DMS 273 treated with DMSO at 0.1 percent for 48 hours (cell line): Measurements from ENCODE around the gene KPNA3.
"Not testable (repeated sequence)": the region's sequence is repeated elsewhere in the genome, so short reads cannot be mapped to it uniquely, and the experiment has no call there.

Experiments
- DNase-seq: peaks from one replicate; lab custom pipeline; 2025; lab: John Stamatoyannopoulos, UW

The KPNA3 gene

GRCh38 chr13:49792550-49793324 is at the start of gene KPNA3:
TSS of gene KPNA3 (minus strand) at chr13:49792682. CDS start at chr13:49792506, 176 bp downstream.
- DNase-seq, result peak; percentile 83

GRCh38 chr13:49841964-49842363 is 49.5 kb upstream of the KPNA3 start:
- no peak for DNase-seq

GRCh38 chr13:49840675-49841074 is 48.2 kb upstream of the KPNA3 start:
- peak; percentile 23 for DNase-seq

- DNase-seq, result peak; percentile 30
These were observed 47.8 kb upstream of the KPNA3 start for GRCh38 chr13:49840266-49840665.

- DNase-seq, result no peak
These were observed 46.5 kb upstream of the KPNA3 start for GRCh38 chr13:49838989-49839388.

- DNase-seq, result no peak
These were observed 44.0 kb upstream of the KPNA3 start for GRCh38 chr13:49836516-49836915.

GRCh38 chr13:49833402-49833801 is 40.9 kb upstream of the KPNA3 start:
- DNase-seq, result no peak

- DNase-seq, result no peak
These were observed 39.0 kb upstream of the KPNA3 start for GRCh38 chr13:49831455-49831854.

GRCh38 chr13:49830721-49831120 is 38.2 kb upstream of the KPNA3 start:
- DNase-seq, result no peak

GRCh38 chr13:49829715-49830114 is 37.2 kb upstream of the KPNA3 start:
- DNase-seq, result no peak

GRCh38 chr13:49828453-49828852 is 36.0 kb upstream of the KPNA3 start:
- DNase-seq, result no peak

- DNase-seq, result no peak
These were observed 35.4 kb upstream of the KPNA3 start for GRCh38 chr13:49827891-49828290.

- DNase-seq, result no peak
These were observed 34.9 kb upstream of the KPNA3 start for GRCh38 chr13:49827336-49827735.

GRCh38 chr13:49821216-49822009 is 28.9 kb upstream of the KPNA3 start:
- no peak for DNase-seq

- no peak for DNase-seq
These were observed 28.2 kb upstream of the KPNA3 start for GRCh38 chr13:49820591-49821215.

GRCh38 chr13:49816047-49816446 is 23.6 kb upstream of the KPNA3 start:
- DNase-seq, result not testable (repeated sequence)

- no peak for DNase-seq
These were observed 22.2 kb upstream of the KPNA3 start for GRCh38 chr13:49814551-49815270.

- DNase-seq, result no peak
These were observed 20.3 kb upstream of the KPNA3 start for GRCh38 chr13:49812812-49813211.

- no peak for DNase-seq
These were observed 19.0 kb upstream of the KPNA3 start for GRCh38 chr13:49811527-49811908.

- no peak for DNase-seq
These were observed 18.4 kb upstream of the KPNA3 start for GRCh38 chr13:49810567-49811526.

GRCh38 chr13:49807681-49808080 is 15.2 kb upstream of the KPNA3 start:
- no peak for DNase-seq
